SK-N-SH treated with all-trans-retinoic acid at 6 μM for 48 hours (cell line): Measurements from ENCODE around the gene DCTN2.

Source experiments
- ARNTL ChIP-seq: fragments of 450-650 bp; formaldehyde crosslinking; IDR thresholded peaks from 2 replicates; pipeline ENCODE4 v1.5.0; 2020; ENCODE audit warnings: low read depth, mild to moderate bottlenecking, moderate library complexity, borderline replicate concordance
- ESRRG ChIP-seq: fragments of 250-450 bp; sonication (Bioruptor Pico); IDR thresholded peaks from 2 replicates; pipeline ENCODE4 v1.6.1; 2021; ENCODE audit warnings: mild to moderate bottlenecking
- PPARA ChIP-seq: fragments of 250-450 bp; sonication (Bioruptor Pico); IDR thresholded peaks from 2 replicates; pipeline ENCODE4 v1.5.0; 2020; ENCODE audit warnings: mild to moderate bottlenecking, borderline replicate concordance
- RARB ChIP-seq: fragments of 250-450 bp; sonication (Bioruptor Pico); IDR thresholded peaks from 2 replicates; pipeline ENCODE4 v1.8.0; 2021; ENCODE audit warnings: mild to moderate bottlenecking, moderate library complexity
- TF ChIP-seq, protein P1 (sequence below): fragments of 250-450 bp; sonication (Bioruptor Pico); IDR thresholded peaks from 2 replicates; pipeline ENCODE4 v1.5.1; 2021; ENCODE audit warnings: mild to moderate bottlenecking, moderate library complexity
- TF ChIP-seq, protein P2 (sequence below): fragments of 250-450 bp; sonication (Bioruptor Pico); IDR thresholded peaks from 2 replicates; pipeline ENCODE4 v1.8.0; 2020; ENCODE audit warnings: mild to moderate bottlenecking, moderate library complexity, borderline replicate concordance

DNA sequence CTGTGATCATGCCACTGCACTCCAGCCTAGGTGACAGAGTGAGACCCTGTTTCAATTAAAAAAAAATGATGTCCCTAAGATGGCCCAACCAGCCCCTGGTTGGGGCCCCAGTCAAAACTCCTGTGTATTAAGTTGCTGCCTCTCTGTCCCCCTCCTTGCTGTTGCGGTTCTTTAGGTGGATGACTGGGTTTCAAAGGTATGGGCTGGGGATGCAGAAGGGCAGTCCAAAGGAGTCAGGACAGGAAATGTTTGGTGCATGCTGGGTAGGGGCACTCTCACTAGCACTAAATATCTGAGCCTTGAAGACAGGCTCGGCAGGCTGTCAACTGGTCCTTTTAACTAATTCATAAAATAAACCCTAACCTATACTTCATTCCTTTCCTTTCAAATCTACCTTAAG, 32.0 kb upstream of the DCTN2 start:
- no peak for TF ChIP-seq ARNTL (CRISPR knock-in tag)
- TF ChIP-seq, protein P1, sequence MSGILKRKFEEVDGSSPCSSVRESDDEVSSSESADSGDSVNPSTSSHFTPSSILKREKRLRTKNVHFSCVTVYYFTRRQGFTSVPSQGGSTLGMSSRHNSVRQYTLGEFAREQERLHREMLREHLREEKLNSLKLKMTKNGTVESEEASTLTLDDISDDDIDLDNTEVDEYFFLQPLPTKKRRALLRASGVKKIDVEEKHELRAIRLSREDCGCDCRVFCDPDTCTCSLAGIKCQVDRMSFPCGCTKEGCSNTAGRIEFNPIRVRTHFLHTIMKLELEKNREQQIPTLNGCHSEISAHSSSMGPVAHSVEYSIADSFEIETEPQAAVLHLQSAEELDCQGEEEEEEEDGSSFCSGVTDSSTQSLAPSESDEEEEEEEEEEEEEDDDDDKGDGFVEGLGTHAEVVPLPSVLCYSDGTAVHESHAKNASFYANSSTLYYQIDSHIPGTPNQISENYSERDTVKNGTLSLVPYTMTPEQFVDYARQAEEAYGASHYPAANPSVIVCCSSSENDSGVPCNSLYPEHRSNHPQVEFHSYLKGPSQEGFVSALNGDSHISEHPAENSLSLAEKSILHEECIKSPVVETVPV (CRISPR knock-in tag), result no peak
- TF ChIP-seq, protein P2, sequence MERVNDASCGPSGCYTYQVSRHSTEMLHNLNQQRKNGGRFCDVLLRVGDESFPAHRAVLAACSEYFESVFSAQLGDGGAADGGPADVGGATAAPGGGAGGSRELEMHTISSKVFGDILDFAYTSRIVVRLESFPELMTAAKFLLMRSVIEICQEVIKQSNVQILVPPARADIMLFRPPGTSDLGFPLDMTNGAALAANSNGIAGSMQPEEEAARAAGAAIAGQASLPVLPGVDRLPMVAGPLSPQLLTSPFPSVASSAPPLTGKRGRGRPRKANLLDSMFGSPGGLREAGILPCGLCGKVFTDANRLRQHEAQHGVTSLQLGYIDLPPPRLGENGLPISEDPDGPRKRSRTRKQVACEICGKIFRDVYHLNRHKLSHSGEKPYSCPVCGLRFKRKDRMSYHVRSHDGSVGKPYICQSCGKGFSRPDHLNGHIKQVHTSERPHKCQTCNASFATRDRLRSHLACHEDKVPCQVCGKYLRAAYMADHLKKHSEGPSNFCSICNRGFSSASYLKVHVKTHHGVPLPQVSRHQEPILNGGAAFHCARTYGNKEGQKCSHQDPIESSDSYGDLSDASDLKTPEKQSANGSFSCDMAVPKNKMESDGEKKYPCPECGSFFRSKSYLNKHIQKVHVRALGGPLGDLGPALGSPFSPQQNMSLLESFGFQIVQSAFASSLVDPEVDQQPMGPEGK (CRISPR knock-in tag), result no peak
- TF ChIP-seq RARB, result no peak
- TF ChIP-seq PPARA (CRISPR knock-in tag), result no peak
- no peak for TF ChIP-seq ESRRG (CRISPR knock-in tag)
